Activated B cell treated with CpG ODN at 0.5 μM for 24 hours (primary cell): ENCODE measurements around the gene KIF22. TPM values are rescaled to one million over a fixed set of nuclear protein-coding genes. Genes with fewer than 3 reads are reported as not detected.
A peak's percentile ranks its signal among the peaks of the same experiment; 100 is the strongest.
"Not testable (repeated sequence)": the region's sequence is repeated elsewhere in the genome, so short reads cannot be mapped to it uniquely, and the experiment has no call there.

Experiments
- ATAC-seq: fragments of 200-7000 bp; cut with Tn5 transposase; one replicate; pipeline ENCODE4 v1.10.0; 2021; ENCODE audit warnings: low read depth, mild to moderate bottlenecking, moderate library complexity
- CTCF ChIA-PET: fragments of 350-600 bp; sonication (Branson Sonifier 250); formaldehyde crosslinking; loops from one replicate; lab custom pipeline; 2021; ENCODE audit warnings: antibody characterized with exemption; lab: Charles Lee
- POLR2A ChIA-PET: fragments of 350-600 bp; sonication (Branson Sonifier 250); formaldehyde crosslinking; loops from one replicate; lab custom pipeline; 2021; ENCODE audit warnings: antibody characterized with exemption; lab: Charles Lee
- DNase-seq: peaks from one replicate; pipeline ENCODE4 v3.0.0; 2022
- H3K27ac Mint-ChIP-seq: one replicate; pipeline ENCODE4 v1.8.0; 2020; ENCODE audit warnings: mixed read lengths
- H3K27me3 Mint-ChIP-seq: one replicate; pipeline ENCODE4 v1.8.0; 2021; ENCODE audit warnings: mixed read lengths
- H3K36me3 Mint-ChIP-seq: one replicate; pipeline ENCODE4 v1.8.0; 2021; ENCODE audit warnings: low read depth, mixed read lengths
- H3K4me1 Mint-ChIP-seq: one replicate; pipeline ENCODE4 v1.8.0; 2021; ENCODE audit warnings: mixed read lengths
- H3K4me3 Mint-ChIP-seq: one replicate; pipeline ENCODE4 v1.8.0; 2020; ENCODE audit warnings: mild to moderate bottlenecking, mixed read lengths
- H3K9me3 Mint-ChIP-seq: one replicate; pipeline ENCODE4 v1.8.0; 2020; ENCODE audit warnings: mixed read lengths
- intact Hi-C: fragments of 100-400 bp; cut with micrococcal nuclease; formaldehyde crosslinking; loops from one replicate; pipeline ENCODE4 v1.15.1; 2024
- total RNA-seq: library from RNA; stranded (reverse); gene quantifications from 2 replicates; pipeline ENCODE4 v1.2.3, GENCODE V29; 2022
- TF ChIP-seq, protein P1 (sequence below): fragments of 200-600 bp; IDR thresholded peaks from one replicate; pipeline ENCODE4 v1.8.0; 2022; ENCODE audit warnings: antibody characterized with exemption, mild to moderate bottlenecking

KIF22 gene
- total RNA-seq, 1 donor from 2014 or later, result 40.1 TPM

DNA sequence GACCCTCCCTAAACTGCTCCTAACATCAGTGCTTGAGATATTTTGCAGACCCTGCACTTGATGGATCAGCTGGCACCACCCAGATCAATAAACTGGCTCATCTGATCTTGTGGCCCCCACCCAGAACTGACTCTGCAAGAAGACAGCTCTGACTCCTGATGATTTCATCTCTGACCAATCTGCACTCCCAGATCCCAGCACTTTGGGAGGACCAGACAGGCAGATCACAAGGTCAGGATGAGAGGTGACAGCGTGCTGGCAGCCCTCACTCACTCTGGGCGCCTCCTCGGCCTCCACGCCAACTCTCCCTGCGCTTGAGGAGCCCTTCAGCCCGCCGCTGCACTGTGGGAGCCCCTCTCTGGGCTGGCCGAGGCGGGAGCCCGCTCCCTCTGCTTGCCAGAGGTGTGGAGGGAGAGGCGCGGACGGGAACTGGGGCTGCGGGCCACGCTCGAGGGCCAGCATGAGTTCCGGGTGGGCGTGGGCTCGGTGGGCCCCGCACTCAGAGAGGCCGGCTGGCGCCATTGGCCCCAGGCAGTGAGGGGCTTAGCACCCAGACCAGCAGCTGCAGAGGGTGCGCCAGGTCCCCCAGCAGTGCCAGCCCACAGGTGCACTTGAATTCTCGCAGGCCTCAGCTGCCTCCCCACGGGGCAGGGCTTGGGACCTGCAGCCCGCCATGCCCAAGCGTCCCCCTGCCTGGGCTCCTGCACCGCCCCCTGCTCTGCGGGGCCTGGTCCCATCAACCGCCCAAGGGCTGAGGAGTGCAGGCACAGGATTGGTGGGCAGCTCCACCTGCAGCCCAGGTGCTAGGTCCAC lies 42.4 kb upstream of the KIF22 start:
- ChIA-PET POLR2A (no interaction called here), CTCF (no interaction called here)
- ATAC-seq (no peak), DNase-seq (no peak)
- Mint-ChIP-seq H3K27me3 (no peaks in the 10 kb centered on the region), H3K4me1 (peaks cover 48% of the 10 kb centered on the region), H3K9me3 (no peaks in the 10 kb centered on the region), H3K27ac (no peak overlapping the region), H3K36me3 (peaks cover 23% of the 10 kb centered on the region), H3K4me3 (no peak overlapping the region)
- TF ChIP-seq, protein P1, sequence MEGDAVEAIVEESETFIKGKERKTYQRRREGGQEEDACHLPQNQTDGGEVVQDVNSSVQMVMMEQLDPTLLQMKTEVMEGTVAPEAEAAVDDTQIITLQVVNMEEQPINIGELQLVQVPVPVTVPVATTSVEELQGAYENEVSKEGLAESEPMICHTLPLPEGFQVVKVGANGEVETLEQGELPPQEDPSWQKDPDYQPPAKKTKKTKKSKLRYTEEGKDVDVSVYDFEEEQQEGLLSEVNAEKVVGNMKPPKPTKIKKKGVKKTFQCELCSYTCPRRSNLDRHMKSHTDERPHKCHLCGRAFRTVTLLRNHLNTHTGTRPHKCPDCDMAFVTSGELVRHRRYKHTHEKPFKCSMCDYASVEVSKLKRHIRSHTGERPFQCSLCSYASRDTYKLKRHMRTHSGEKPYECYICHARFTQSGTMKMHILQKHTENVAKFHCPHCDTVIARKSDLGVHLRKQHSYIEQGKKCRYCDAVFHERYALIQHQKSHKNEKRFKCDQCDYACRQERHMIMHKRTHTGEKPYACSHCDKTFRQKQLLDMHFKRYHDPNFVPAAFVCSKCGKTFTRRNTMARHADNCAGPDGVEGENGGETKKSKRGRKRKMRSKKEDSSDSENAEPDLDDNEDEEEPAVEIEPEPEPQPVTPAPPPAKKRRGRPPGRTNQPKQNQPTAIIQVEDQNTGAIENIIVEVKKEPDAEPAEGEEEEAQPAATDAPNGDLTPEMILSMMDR, result no peak
- intact Hi-C loops, result loop anchor here (5.0 kb wide), 1 partner anchor 214 kb away; the partner anchor contains the start of gene TMEM219

DNA sequence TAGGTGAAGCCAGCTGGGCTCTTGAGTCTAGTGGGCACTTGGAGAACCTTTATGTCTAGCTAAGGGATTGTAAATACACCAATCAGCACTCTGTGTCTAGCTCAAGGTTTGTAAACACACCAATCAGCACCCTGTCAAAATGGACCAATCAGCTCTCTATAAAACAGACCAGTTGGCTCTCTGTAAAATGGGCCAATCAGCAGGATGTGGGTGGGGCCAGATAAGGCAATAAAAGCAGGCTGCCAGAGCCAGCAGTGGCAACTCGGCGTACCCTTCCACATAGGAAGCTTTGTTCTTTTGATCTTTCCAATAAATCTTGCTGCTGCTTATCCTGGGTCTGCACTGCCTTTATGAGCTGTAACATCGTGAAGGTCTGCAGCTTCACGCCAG lies 41.8 kb upstream of the KIF22 start:
- intact Hi-C loops, result loop anchor here (5.0 kb wide), 1 partner anchor 214 kb away; the partner anchor contains the start of gene TMEM219

DNA sequence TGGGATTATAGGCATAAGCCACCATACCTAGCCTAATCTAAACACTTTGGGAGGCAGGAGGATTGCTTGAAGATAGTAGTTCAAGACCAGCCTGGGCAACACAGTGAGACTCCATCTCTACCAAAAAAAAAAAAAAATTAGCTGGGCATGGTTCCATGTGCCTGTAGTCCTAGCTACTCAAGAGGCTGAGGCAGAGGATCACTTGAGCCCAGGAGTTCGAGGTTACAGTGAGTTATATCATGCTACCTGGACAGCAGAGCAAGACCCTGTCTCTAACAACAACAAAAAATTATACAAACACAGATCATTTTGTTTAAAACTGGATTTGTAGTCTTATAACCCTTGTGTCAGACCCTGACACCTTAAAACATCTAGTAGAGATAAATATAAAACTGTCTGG lies 37.0 kb upstream of the KIF22 start:
- Mint-ChIP-seq H3K9me3 (no peaks in the 10 kb centered on the region), H3K36me3 (peaks cover 7% of the 10 kb centered on the region), H3K27me3 (no peaks in the 10 kb centered on the region), H3K4me1 (peaks cover 30% of the 10 kb centered on the region), H3K27ac (peak overlapping the region; percentile 18), H3K4me3 (no peak overlapping the region)
- intact Hi-C loops, result no loop called here
- CTCF ChIA-PET, result interaction anchor here (0.6 to 1.6 kb wide), 3 partner anchors 30 to 33 kb away, joined by 3 to 6 read pairs (median 3); no protein-coding TSS in a partner anchor
- ATAC-seq (no peak), DNase-seq (no peak)
- POLR2A ChIA-PET, result interaction anchor here (0.7 to 1.9 kb wide), 4 partner anchors 21 to 207 kb away, joined by 4 to 10 read pairs (median 7); partner anchors contain the start of gene KIF22
- TF ChIP-seq, protein P1, result no peak

More for the DNA sequence above, 41.8 kb upstream of the KIF22 start:
- Mint-ChIP-seq H3K36me3 (peaks cover 18% of the 10 kb centered on the region), H3K4me1 (peaks cover 44% of the 10 kb centered on the region)
- DNase-seq, ATAC-seq, CTCF ChIA-PET, H3K27ac Mint-ChIP-seq, H3K27me3 Mint-ChIP-seq, H3K9me3 Mint-ChIP-seq, H3K4me3 Mint-ChIP-seq, POLR2A ChIA-PET: not testable (repeated sequence)

DNA sequence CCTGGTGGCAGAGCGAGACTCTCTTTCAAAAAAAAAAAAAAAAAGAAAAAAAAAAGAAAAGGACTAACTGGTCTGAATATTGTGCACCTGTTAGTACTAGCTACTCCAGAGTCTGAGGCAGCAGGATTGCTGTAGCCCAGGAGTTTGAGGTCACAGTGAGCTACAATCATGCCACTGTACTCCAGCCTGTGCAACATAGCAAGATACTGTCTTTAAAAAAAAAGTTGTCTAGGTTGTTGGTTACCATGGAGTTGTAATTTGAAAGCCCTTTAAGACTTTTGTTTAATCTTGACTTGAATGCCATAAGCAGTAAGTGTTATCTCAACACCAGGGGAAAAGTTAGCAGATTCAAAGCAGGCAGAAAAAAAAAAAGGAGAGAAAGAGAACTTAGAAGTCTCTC lies 33.9 kb upstream of the KIF22 start:
- TF ChIP-seq, protein P1, result no peak
- Mint-ChIP-seq H3K27me3 (no peaks in the 10 kb centered on the region), H3K4me1 (peaks cover 27% of the 10 kb centered on the region), H3K27ac (no peak overlapping the region), H3K4me3 (no peak overlapping the region), H3K36me3 (no peaks in the 10 kb centered on the region), H3K9me3 (no peaks in the 10 kb centered on the region)
- CTCF ChIA-PET, result interaction anchor here (1.5 kb wide), 1 partner anchor 31 kb away, joined by 3 read pairs; no protein-coding TSS in a partner anchor
- intact Hi-C loops, result no loop called here
- POLR2A ChIA-PET, result interaction anchor here (0.6 to 1.5 kb wide), 3 partner anchors 11 to 54 kb away, joined by 3 to 5 read pairs (median 4); no protein-coding TSS in a partner anchor
- DNase-seq (no peak), ATAC-seq (no peak)

DNA sequence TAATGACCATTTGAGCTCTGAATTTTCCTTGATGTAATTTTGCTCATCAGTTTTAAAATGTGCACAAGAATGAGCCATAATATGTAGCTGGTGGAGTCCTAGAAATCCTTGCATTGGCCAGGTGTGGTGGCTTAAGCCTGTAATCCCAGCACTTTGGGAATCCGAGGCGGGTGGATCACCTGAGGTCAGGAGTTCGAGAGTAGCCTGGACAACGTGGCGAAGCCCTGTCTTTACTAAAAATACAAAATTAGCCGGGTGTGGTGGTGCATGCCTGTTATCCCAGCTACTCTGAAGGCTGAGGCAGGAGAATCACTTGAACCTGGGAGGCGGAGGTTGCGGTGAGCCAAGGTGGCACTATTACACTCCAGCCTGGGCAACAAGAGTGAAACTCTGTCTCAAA lies 33.5 kb upstream of the KIF22 start:
- DNase-seq, intact Hi-C loops, H3K9me3 Mint-ChIP-seq, H3K36me3 Mint-ChIP-seq, H3K27me3 Mint-ChIP-seq, H3K4me3 Mint-ChIP-seq, ATAC-seq, H3K27ac Mint-ChIP-seq: not testable (repeated sequence)
- H3K4me1 Mint-ChIP-seq, result peaks cover 27% of the 10 kb centered on the region
- POLR2A ChIA-PET, result interaction anchor here (0.6 to 1.5 kb wide), 3 partner anchors 12 to 55 kb away, joined by 3 to 5 read pairs (median 4); no protein-coding TSS in a partner anchor
- CTCF ChIA-PET, result interaction anchor here (1.5 kb wide), 1 partner anchor 30 kb away, joined by 3 read pairs; no protein-coding TSS in a partner anchor

DNA sequence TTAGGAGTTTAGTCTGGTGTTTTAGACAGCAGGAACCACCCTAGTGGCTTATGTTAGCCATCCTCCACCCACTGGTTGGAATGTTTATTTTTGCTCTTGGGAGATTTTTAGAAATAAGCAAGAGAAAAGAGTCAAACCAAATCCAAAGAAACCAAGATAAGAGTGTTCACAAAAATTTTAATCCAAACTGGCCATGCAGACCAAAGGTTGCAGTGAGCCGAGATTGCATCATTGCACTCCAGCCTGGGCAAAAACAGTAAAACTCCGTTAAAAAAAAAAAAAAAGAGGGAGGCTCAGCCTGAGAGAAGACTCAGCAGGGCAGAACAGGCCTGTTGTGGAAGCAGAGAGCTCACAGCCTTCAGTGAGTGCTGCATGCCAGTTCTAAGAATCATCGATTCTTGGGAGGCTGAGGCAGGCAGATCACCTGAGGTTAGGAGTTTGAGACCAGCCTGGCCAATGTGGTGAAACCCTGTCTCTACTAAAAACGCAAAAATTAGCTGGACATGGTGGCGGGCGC lies 32.5 kb upstream of the KIF22 start:
- no peaks in the 10 kb centered on the region for H3K9me3 Mint-ChIP-seq
- H3K36me3 Mint-ChIP-seq, result no peaks in the 10 kb centered on the region
- H3K4me1 Mint-ChIP-seq, result peaks cover 27% of the 10 kb centered on the region
- ChIA-PET POLR2A (no interaction called here), CTCF (interaction anchor here (1.2 to 1.3 kb wide), 2 partner anchors 46 to 57 kb away, joined by 3 read pairs; no protein-coding TSS in a partner anchor)
- intact Hi-C loops, result no loop called here
- no peaks in the 10 kb centered on the region for H3K27me3 Mint-ChIP-seq
- H3K27ac Mint-ChIP-seq, result no peak overlapping the region
- TF ChIP-seq, protein P1, result no peak
- no peak overlapping the region for H3K4me3 Mint-ChIP-seq
- DNase-seq (no peak), ATAC-seq (no peak)
